Activated T-cell treated with anti-CD3 and anti-CD28 coated beads for 4 hours (primary cell): ENCODE results near the gene LRRC8C.
"Not testable (repeated sequence)": the region's sequence is repeated elsewhere in the genome, so short reads cannot be mapped to it uniquely, and the experiment has no call there.

Experiments
- DNase-seq: peaks from one replicate; pipeline ENCODE4 v3.0.0-alpha.2; 2020

The LRRC8C gene

DNA sequence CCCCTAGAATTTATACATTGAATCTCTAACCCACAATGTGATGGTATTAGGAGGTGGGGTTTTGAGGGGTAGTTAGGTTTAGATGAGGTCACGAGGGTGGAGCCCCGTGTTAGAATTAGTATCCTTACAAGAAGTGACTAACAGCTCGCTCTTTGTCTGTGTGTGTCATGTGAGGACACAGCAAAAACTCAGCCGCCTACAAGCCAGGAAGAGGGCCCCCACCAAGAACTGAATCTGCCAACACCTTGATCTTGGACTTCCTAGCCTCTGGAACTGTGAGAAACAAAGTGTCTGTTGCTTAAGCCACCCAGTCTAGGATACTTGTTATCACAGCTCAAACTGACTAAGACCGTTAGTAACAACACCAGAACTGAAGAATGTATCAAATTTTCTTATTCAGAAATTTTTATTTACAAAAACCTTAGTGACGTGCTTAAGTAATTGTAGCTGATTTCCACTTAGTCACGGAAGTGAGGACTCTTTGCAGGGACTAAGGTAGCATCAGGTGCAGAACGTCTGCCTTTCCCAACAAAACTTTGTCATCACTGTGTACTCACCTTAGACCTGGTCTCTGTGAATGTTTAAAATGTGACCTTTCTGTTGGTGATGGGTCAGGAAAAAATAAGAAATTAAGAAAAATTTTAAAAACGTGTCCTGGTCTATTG is 24.5 kb upstream of the LRRC8C start:
- DNase-seq = peak; percentile 63

GRCh38 chr1:89608984-89609725 is 23.8 kb upstream of the LRRC8C start:
- DNase-seq = peak; percentile 45

GRCh38 chr1:89609781-89610456 is 23.0 kb upstream of the LRRC8C start:
- DNase-seq = no peak

GRCh38 chr1:89610457-89611011 is 22.4 kb upstream of the LRRC8C start:
- no peak for DNase-seq

- no peak for DNase-seq
These were observed 21.2 kb upstream of the LRRC8C start for GRCh38 chr1:89611721-89612120.

GRCh38 chr1:89613928-89614327 is 19.0 kb upstream of the LRRC8C start:
- DNase-seq = no peak

- DNase-seq = no peak
These were observed 17.0 kb upstream of the LRRC8C start for GRCh38 chr1:89615676-89616598.

DNA sequence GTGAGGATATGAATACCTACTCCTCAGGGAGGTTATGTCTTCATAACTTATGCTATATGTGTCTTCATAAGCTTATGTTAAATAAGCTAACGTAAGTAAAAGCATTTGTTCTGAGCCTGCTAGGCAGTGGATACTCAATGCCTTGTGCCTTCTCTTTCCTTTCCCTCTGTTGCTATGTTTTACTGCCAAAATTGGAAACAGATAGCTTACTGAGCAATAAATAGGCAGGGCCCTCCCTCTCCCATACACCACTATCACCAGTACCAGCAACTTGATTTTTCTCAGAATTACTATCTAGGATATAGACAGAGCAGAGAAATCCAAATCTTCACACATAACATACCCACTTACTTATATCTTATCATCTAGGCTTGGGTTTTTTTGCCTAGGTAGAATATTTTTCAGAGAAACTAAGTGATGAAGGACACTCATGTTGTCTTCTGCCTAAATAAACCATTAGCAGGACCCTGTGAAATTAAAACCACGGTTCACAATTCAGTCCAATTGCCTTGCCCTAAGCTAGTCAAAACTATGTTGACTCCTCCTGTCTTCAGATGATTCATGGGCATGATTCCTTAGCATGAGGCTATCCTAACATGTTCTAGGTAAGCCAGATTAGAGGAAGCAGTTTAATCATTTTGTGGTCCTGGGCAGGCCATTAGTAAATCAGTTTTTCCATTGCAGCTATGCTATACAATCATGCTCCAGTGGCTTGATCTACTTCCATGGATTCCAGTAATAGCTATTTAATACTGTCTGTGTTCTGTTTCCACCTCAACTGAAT is 15.9 kb upstream of the LRRC8C start:
- DNase-seq = no peak

GRCh38 chr1:89620664-89621063 is 12.3 kb upstream of the LRRC8C start:
- no peak for DNase-seq

DNA sequence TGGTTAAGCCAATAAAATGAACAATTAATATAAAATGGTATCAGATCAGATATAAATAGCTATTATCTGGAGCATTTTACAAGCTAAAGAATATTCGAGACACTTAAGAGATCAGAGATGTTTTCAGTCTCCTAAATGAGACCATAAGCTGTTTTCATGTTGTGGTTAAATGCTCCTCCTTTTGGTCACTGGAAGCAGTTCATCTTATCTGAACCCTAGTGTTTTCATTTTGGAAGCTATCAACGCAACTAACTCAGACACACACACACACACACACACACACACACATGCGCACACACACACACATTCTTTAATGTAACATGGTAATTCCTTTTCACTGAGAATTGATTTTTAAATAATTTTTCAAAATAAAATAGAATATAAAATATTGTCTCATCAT is 10.0 kb upstream of the LRRC8C start:
- no peak for DNase-seq

DNA sequence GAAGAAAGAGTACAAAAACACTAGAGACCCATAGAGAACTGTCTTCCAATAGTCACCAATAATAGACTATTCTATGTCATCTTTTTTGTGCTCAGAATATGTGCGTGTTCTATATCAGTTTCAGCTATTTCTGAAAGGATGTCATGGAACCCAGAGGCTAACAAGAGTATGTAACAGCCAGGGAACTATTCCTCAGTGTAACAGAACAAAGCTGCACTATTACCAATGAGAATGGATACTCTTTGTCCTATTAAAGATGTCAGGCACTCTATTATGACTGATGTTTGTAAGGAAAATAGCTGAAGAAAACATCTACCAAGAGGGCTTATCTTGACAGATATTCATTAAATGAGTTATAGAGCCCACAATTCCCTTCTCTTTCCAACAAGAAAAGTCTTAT is 8.6 kb upstream of the LRRC8C start:
- DNase-seq = no peak

DNA sequence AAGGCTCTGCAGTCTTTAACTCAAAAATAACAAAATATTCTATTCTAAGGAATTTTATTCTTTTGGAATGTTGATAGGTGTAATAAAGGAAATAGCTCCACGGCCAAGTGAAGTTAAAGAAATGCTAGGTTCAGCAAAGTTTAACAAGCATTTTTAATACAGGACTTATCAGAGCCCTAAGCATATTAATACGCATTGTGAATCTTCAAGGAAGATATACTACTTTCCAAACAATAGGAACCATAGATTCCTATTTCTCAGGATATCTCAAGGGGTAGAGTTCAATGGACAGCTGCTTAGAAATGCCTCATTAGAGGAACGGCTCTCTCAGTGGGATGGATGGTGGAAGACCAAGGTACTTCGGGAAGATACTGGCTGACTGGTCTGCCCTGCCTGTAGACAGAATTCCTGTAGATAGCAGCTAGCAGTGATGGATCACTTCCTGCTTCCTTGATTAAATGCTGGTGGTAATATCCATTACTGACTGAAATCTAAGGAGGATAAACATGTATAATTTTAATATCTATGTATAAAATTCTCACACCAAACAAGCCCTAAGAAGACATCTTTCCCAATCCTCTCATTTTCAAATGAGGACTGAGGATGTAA is 8.1 kb upstream of the LRRC8C start:
- DNase-seq = no peak

GRCh38 chr1:89627596-89627962 is 5.3 kb upstream of the LRRC8C start:
- DNase-seq = no peak

GRCh38 chr1:89629146-89629545 is 3.8 kb upstream of the LRRC8C start:
- DNase-seq = no peak

- DNase-seq = not testable (repeated sequence)
These were observed 3.3 kb upstream of the LRRC8C start for GRCh38 chr1:89629600-89629999.

DNA sequence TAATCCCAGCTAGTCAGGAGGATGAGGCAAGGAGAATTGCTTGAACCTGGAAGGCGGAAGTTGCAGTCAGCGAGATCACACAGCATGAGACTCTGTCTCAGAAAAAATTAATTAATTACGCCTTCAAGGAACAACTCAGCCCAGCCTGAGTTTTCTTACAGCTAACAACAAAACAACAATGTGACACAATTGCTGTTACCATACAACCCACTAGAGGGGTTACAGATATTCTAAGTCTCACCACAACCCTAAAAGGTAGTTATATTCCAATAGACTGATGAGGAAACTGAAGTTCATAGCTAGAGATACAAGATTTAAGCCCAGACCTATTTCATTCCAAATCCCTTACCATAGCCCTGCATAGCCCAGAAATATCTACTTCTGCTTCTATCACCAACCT is 2.9 kb upstream of the LRRC8C start:
- DNase-seq = no peak

- no peak for DNase-seq
These were observed 884 bp upstream of the LRRC8C start for GRCh38 chr1:89631816-89632656.

GRCh38 chr1:89633248-89633799 is 404 bp downstream of the LRRC8C start:
- peak; percentile 28 for DNase-seq

DNA sequence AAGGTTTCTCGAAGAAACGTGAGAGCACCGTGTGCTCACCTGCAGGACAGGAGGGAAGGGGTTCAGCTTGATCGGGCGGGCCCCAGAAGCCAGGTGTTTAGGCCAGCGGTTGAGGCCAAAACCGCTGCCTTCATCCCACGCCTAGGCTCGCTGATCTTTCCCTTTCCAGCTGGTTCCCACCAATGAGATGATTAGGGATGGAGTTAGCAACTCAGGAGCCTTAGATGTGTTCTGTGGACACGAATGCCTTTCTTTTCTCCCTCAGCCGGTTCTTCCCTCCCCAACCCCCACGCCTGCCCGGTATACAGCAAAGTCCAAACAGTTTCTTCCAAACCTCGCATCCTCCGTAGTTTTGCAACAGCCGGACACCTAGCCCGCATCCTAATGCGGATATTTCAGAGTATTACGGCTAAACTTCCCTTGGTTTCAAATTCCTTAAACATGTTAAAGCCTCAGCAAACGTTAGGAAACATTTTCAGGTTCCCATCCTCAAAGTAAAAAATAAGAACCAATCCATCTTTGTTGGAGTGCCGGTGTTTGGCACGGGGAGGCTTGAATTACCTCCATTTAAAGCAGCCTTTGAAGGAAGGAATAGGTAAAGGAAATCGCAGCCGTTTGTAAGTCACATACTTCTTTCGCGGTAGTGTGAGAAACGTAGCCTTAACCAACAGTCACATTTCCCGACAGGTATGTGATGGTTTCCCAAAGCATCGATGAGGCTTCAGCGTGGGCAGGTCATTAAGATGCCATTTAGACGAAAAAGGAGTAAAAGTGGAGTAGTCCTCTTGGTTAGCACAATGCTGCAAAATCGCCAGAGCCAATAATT is 1.1 kb downstream of the LRRC8C start:
- peak; percentile 28 for DNase-seq
